DND-41 (cell line): ENCODE measurements around the gene ADARB2.

Source experiments
- ATAC-seq: fragments of 200-7000 bp; cut with Tn5 transposase; 3 replicates; pipeline ENCODE4 v1.9.1; 2021; ENCODE audit warnings: low read depth; ENCODE audit not compliant: insufficient read depth
- DNase-seq: peaks from one replicate; pipeline ENCODE4 v3.0.0-alpha.2; 2020
- H2AFZ ChIP-seq: 2 replicates; pipeline ENCODE4 v1.6.0; 2012; ENCODE audit warnings: low read depth, low read length
- H3K27ac ChIP-seq: 2 replicates; pipeline ENCODE4 v1.5.1; 2012; ENCODE audit warnings: low read length, inconsistent platforms
- H3K27me3 ChIP-seq: fragments of 200-600 bp; sonication (generic); 2 replicates; pipeline ENCODE4 v1.6.0; 2012; ENCODE audit warnings: low read length, mild to moderate bottlenecking, inconsistent platforms; ENCODE audit not compliant: insufficient read depth, poor library complexity
- H3K36me3 ChIP-seq: 2 replicates; pipeline ENCODE4 v1.5.1; 2012; ENCODE audit warnings: low read length, inconsistent platforms; ENCODE audit not compliant: insufficient read depth
- H3K4me1 ChIP-seq: 2 replicates; pipeline ENCODE4 v1.5.1; 2012; ENCODE audit warnings: mild to moderate bottlenecking, low read length; ENCODE audit not compliant: insufficient read depth
- H3K4me2 ChIP-seq: 2 replicates; pipeline ENCODE4 v1.6.0; 2012; ENCODE audit warnings: mild to moderate bottlenecking, moderate library complexity, low read length, inconsistent platforms; ENCODE audit not compliant: insufficient read depth
- H3K4me3 ChIP-seq, 2 experiments: fragments of 200-600 bp in 1 of 2; shearing (Covaris generic) in 1 of 2; 2 replicates each; pipeline ENCODE4 v1.5.1; 2012 to 2016; ENCODE audit warnings: inconsistent platforms in 2 of 2, low read length in 2 of 2, mild to moderate bottlenecking in 2 of 2, low read depth in 1 of 2, moderate library complexity in 1 of 2
- H3K79me2 ChIP-seq: 2 replicates; pipeline ENCODE4 v1.6.0; 2012; ENCODE audit warnings: low read length, inconsistent platforms; ENCODE audit not compliant: insufficient read depth
- H3K9ac ChIP-seq: 2 replicates; pipeline ENCODE4 v1.6.0; 2012; ENCODE audit warnings: low read depth, mild to moderate bottlenecking, inconsistent platforms, low read length, moderate library complexity
- H3K9me3 ChIP-seq: 2 replicates; pipeline ENCODE4 v1.5.1; 2012; ENCODE audit warnings: low read length, moderate library complexity, mild to moderate bottlenecking, inconsistent platforms; ENCODE audit not compliant: insufficient read depth, severe bottlenecking
- H4K20me1 ChIP-seq: 2 replicates; pipeline ENCODE4 v1.6.0; 2012; ENCODE audit warnings: low read length; ENCODE audit not compliant: insufficient read depth
- EZH2 ChIP-seq: IDR thresholded peaks from 3 replicates; pipeline ENCODE4 v1.6.1; 2012; ENCODE audit warnings: borderline replicate concordance, low read depth, mild to moderate bottlenecking, moderate library complexity, low read length, inconsistent platforms; ENCODE audit not compliant: severe bottlenecking
- TF ChIP-seq, protein P1 (sequence below): IDR thresholded peaks from 2 replicates; pipeline ENCODE4 v1.5.1; 2012; ENCODE audit warnings: borderline replicate concordance, low read length, moderate library complexity, mild to moderate bottlenecking; ENCODE audit not compliant: poor library complexity, severe bottlenecking; ENCODE audit errors: extremely low read depth

Gene ADARB2

DNA sequence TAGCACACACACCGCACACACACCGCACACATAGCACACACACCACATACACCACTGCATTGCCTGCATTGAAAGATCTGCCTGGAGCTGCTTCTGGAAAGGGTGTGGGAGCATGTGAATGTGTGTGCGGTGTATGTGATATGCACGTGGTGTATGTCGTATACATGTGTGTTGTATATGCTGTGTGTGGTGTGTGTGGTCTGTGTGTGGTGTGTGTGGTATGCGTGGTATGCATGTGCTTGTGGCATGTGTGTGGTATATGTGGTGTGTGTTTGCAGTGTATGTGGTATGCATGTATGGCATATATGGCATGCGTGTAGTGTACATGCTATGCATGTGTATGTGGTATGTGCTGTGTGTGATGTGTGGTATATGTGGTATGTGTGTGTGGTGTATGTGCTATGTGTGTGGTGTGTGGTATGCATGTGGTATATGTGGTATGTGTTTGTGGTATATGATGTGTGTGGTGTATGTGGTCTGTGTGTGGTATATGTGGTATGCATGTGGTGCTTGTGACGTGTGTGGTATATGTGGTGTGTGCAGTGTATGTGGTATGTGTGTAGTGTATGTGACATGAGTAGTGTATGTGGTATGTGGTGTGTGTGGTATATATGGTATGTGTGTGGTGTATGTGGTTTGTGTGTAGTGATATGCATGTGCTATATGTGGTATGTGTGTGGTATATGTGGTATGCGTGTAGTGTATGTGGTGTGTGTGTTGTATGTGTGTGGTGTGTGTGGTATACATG, 505.0 kb downstream of the ADARB2 start:
- Histone ChIP-seq H3K27ac (no peak overlapping the region), H3K36me3 (peaks cover 22% of the 10 kb centered on the region), H3K4me3 (no peak overlapping the region), H4K20me1 (no peaks in the 10 kb centered on the region; the same call in 1 of the 2 replicates), H3K79me2 (no peaks in the 10 kb centered on the region), H3K9ac (no peak overlapping the region), H2AFZ (no peak overlapping the region), H3K27me3 (no peaks in the 10 kb centered on the region), H3K9me3 (no peaks in the 10 kb centered on the region), H3K4me2 (no peak overlapping the region), H3K4me1 (no peaks in the 10 kb centered on the region)
- DNase-seq (no peak), ATAC-seq (no peak)
- no peak for TF ChIP-seq EZH2
- TF ChIP-seq, protein P1, sequence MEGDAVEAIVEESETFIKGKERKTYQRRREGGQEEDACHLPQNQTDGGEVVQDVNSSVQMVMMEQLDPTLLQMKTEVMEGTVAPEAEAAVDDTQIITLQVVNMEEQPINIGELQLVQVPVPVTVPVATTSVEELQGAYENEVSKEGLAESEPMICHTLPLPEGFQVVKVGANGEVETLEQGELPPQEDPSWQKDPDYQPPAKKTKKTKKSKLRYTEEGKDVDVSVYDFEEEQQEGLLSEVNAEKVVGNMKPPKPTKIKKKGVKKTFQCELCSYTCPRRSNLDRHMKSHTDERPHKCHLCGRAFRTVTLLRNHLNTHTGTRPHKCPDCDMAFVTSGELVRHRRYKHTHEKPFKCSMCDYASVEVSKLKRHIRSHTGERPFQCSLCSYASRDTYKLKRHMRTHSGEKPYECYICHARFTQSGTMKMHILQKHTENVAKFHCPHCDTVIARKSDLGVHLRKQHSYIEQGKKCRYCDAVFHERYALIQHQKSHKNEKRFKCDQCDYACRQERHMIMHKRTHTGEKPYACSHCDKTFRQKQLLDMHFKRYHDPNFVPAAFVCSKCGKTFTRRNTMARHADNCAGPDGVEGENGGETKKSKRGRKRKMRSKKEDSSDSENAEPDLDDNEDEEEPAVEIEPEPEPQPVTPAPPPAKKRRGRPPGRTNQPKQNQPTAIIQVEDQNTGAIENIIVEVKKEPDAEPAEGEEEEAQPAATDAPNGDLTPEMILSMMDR, result no peak

DNA sequence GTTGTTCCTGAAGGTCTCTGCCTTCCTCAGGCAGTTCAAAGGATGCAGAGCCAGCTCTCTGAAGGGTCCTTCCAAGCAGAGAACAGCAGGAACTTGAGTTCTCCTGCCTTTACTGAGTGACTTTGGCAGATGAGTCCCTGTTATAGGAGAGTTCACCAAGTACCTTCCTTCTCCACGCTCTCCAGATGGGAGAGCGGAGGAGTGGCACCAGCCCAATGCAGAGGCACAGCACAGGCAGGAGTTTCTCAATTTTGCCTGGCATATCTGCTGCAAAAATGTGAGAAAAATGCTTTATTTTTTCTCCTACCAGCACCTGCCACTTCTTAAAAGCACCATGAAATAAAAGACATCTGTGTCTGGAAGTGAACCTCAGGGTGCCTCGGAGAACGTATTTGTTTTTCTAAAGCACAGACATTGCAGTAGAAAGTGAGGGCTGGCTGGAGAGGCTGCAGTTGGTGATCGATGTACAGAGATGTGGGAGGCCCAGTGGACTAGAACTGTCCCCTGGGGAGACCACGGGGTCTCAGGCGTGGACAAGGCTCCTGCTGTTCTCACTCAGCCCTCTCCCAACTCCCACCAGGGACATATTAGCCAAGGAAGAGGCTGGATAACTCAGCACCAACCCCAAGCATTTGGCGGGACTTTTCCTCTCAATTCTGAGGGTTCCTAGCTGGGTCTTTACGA, 506.6 kb downstream of the ADARB2 start:
- Histone ChIP-seq H3K4me2 (no peak overlapping the region), H3K36me3 (peaks cover 22% of the 10 kb centered on the region), H2AFZ (no peak overlapping the region), H3K9ac (no peak overlapping the region), H3K9me3 (no peaks in the 10 kb centered on the region), H3K27me3 (no peaks in the 10 kb centered on the region), H3K79me2 (no peaks in the 10 kb centered on the region), H3K4me1 (no peaks in the 10 kb centered on the region), H3K4me3 (no peak overlapping the region), H4K20me1 (no peaks in the 10 kb centered on the region; the same call in 1 of the 2 replicates), H3K27ac (no peak overlapping the region)
- no peak for DNase-seq
- no peak for ATAC-seq
- TF ChIP-seq EZH2, result no peak
- TF ChIP-seq, protein P1, result no peak

DNA sequence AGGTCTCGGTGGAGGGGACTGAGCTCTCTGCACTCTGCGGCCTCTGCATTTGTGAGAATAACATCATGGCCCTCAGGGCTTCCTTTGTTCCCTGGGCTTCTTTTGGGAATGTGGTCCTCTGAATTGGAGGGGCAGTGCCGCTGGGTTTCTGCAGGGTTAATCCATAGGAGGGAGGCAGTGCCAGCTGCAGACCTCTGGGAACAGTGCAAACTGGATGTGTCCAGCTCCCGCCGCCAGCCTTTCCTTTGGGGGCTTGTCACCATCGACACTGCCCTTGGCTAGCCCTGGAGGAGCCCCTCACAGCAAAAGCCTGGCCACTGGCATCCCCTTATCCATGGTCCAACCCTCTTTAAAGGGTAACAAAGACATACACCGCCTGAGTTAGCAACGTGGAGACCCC, 507.2 kb downstream of the ADARB2 start:
- DNase-seq (no peak), ATAC-seq (no peak)
- Histone ChIP-seq H3K27ac (no peak overlapping the region), H2AFZ (no peak overlapping the region), H3K4me3 (no peak overlapping the region), H3K79me2 (no peaks in the 10 kb centered on the region), H3K9me3 (no peaks in the 10 kb centered on the region), H4K20me1 (no peaks in the 10 kb centered on the region; the same call in 1 of the 2 replicates), H3K4me1 (no peaks in the 10 kb centered on the region), H3K36me3 (peaks cover 22% of the 10 kb centered on the region), H3K9ac (no peak overlapping the region), H3K4me2 (no peak overlapping the region), H3K27me3 (no peaks in the 10 kb centered on the region)
- TF ChIP-seq, protein P1, result no peak
- no peak for TF ChIP-seq EZH2
